ENCODE data around the gene NPC1L1. TPM values are rescaled to one million over a fixed set of nuclear protein-coding genes. Genes with fewer than 3 reads are reported as not detected.

NPC1L1 gene
- total and polyA plus RNA-seq, 2 of the 13 experiments (the other 11 are each of a cell fraction or from before 2014, with no cell fraction given) = 4.8 to 14.5 TPM

DNA sequence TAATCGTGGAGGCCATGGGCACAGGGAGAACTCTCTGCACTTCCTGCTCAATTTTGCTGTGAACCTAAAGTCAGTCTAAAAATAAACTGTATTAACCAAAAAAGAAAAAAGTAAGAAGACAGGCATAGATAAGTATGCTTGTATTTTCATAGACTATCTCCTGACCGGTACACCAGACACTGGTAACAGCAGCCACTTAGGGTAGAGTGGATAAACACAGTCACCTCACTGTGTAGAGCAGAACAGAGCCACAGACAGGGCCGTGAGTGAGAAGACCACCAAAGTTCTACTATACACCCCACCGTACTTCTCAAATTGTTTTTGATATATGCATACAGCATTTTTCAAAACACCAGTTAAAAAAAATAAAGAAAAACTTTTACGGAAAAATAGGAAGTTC is 75.6 kb downstream of the NPC1L1 start:
- no peaks in the 10 kb centered on the region for H4K20me1 ChIP-seq (ENCODE audit: insufficient read depth, low read length)
- no peak overlapping the region for H2AFZ ChIP-seq (ENCODE audit: low read length)
- no peaks in the 10 kb centered on the region for H3K27me3 ChIP-seq (ENCODE audit: control insufficient read depth in 1 of 2, insufficient read depth in 2 of 2, low read length in 2 of 2)
- no peak overlapping the region for H3K27ac ChIP-seq (ENCODE audit: extremely low read length, insufficient read depth, low read length)
- ChIA-PET POLR2A (no interaction called here), CTCF (ENCODE audit: low intra/inter-chr PET ratio, low total read pairs) (no interaction called here)
- 96% methylated on average over 5 of the region's 5 CpGs for WGBS (ENCODE audit: low lambda C conversion rate)
- H3K4me2 ChIP-seq (ENCODE audit: low read depth, low read length) = no peak overlapping the region
- no peak for ATAC-seq
- no peaks in the 10 kb centered on the region for H3K9me3 ChIP-seq (ENCODE audit: low read length)
- FAIRE-seq = no peak
- intact Hi-C loops (cut with micrococcal nuclease; ENCODE audit: unreplicated experiment) (no loop called here), in situ Hi-C loops (cut with HindIII; ENCODE audit: extremely low pct_ligation_motif_present, low pct_unique_long_range_greater_than_20kb) (no loop called here)
- H3K79me2 ChIP-seq (ENCODE audit: insufficient read depth, low read length) = peaks cover 45% of the 10 kb centered on the region
- DNase-seq (ENCODE audit: low spot score) = no peak
- peaks cover 21 to 56% of the 10 kb centered on the region in 2 experiments for H3K36me3 ChIP-seq (replicated peaks in 1 of 2; ENCODE audit: control insufficient read depth in 1 of 2, insufficient read depth in 2 of 2, low read length in 2 of 2)
- no TSS peak for BruUV-seq (replicated peaks)
- H3K4me3 ChIP-seq (replicated peaks in 1 of 3; ENCODE audit: insufficient read depth in 1 of 3, low read depth in 2 of 3, low read length in 3 of 3) = no peak overlapping the region
- no peak overlapping the region for H3K9ac ChIP-seq (ENCODE audit: insufficient read depth, low read depth, low read length)
- peaks cover 34% of the 10 kb centered on the region for H3K4me1 ChIP-seq (ENCODE audit: insufficient read depth, low read length)
- TF ChIP-seq SKI (IDR thresholded peaks at IDR 0.05; ENCODE audit: partially characterized antibody) (no peak), ZBTB8A (CRISPR knock-in tag; IDR thresholded peaks at IDR 0.05; ENCODE audit: borderline replicate concordance, low read depth) (no peak), NONO (IDR thresholded peaks at IDR 0.05) (no peak), NONO (CRISPR knock-in tag; conservative IDR thresholded peaks at IDR 0.05) (no peak), MTF2 (CRISPR knock-in tag; IDR thresholded peaks at IDR 0.05; ENCODE audit: borderline replicate concordance) (no peak), EP300 (IDR thresholded peaks at IDR 0.05; ENCODE audit: low read depth in 2 of 2, low read length in 2 of 2) (no peak), EP300 (CRISPR knock-in tag; IDR thresholded peaks at IDR 0.05; ENCODE audit: borderline replicate concordance) (no peak), SIN3A (IDR thresholded peaks at IDR 0.05; ENCODE audit: borderline replicate concordance, low read depth, low read length) (no peak), EHMT2 (IDR thresholded peaks at IDR 0.05; ENCODE audit: borderline replicate concordance, low read depth, low read length) (no peak), STAT5B (CRISPR knock-in tag; IDR thresholded peaks at IDR 0.05) (no peak), FOXK2 (IDR thresholded peaks at IDR 0.05) (no peak), RXRA (CRISPR knock-in tag; IDR thresholded peaks at IDR 0.05) (no peak), GPN1 (CRISPR knock-in tag; IDR thresholded peaks at IDR 0.05; ENCODE audit: borderline replicate concordance) (no peak)
- TF ChIP-seq, protein P1, sequence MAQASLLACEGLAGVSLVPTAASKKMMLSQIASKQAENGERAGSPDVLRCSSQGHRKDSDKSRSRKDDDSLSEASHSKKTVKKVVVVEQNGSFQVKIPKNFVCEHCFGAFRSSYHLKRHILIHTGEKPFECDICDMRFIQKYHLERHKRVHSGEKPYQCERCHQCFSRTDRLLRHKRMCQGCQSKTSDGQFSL (CRISPR knock-in tag; IDR thresholded peaks at IDR 0.05) = no peak
- TF ChIP-seq, protein P2, sequence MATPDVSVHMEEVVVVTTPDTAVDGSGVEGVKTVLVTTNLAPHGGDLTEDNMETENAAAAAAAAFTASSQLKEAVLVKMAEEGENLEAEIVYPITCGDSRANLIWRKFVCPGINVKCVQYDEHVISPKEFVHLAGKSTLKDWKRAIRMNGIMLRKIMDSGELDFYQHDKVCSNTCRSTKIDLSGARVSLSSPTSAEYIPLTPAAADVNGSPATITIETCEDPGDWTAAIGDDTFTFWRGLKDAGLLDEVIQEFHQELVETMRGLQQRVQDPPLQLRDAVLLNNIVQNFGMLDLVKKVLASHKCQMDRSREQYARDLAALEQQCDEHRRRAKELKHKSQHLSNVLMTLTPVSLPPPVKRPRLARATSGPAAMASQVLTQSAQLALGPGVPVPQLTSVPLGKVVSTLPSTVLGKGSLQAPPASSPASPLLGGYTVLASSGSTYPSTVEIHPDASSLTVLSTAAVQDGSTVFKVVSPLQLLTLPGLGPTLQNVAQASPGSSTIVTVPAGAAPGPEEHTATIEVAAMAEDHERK (CRISPR knock-in tag; IDR thresholded peaks at IDR 0.05; ENCODE audit: low read depth) = no peak
- TF ChIP-seq, protein P3, sequence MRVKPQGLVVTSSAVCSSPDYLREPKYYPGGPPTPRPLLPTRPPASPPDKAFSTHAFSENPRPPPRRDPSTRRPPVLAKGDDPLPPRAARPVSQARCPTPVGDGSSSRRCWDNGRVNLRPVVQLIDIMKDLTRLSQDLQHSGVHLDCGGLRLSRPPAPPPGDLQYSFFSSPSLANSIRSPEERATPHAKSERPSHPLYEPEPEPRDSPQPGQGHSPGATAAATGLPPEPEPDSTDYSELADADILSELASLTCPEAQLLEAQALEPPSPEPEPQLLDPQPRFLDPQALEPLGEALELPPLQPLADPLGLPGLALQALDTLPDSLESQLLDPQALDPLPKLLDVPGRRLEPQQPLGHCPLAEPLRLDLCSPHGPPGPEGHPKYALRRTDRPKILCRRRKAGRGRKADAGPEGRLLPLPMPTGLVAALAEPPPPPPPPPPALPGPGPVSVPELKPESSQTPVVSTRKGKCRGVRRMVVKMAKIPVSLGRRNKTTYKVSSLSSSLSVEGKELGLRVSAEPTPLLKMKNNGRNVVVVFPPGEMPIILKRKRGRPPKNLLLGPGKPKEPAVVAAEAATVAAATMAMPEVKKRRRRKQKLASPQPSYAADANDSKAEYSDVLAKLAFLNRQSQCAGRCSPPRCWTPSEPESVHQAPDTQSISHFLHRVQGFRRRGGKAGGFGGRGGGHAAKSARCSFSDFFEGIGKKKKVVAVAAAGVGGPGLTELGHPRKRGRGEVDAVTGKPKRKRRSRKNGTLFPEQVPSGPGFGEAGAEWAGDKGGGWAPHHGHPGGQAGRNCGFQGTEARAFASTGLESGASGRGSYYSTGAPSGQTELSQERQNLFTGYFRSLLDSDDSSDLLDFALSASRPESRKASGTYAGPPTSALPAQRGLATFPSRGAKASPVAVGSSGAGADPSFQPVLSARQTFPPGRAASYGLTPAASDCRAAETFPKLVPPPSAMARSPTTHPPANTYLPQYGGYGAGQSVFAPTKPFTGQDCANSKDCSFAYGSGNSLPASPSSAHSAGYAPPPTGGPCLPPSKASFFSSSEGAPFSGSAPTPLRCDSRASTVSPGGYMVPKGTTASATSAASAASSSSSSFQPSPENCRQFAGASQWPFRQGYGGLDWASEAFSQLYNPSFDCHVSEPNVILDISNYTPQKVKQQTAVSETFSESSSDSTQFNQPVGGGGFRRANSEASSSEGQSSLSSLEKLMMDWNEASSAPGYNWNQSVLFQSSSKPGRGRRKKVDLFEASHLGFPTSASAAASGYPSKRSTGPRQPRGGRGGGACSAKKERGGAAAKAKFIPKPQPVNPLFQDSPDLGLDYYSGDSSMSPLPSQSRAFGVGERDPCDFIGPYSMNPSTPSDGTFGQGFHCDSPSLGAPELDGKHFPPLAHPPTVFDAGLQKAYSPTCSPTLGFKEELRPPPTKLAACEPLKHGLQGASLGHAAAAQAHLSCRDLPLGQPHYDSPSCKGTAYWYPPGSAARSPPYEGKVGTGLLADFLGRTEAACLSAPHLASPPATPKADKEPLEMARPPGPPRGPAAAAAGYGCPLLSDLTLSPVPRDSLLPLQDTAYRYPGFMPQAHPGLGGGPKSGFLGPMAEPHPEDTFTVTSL (CRISPR knock-in tag; IDR thresholded peaks at IDR 0.05; ENCODE audit: borderline replicate concordance) = no peak
- TF ChIP-seq, protein P4, sequence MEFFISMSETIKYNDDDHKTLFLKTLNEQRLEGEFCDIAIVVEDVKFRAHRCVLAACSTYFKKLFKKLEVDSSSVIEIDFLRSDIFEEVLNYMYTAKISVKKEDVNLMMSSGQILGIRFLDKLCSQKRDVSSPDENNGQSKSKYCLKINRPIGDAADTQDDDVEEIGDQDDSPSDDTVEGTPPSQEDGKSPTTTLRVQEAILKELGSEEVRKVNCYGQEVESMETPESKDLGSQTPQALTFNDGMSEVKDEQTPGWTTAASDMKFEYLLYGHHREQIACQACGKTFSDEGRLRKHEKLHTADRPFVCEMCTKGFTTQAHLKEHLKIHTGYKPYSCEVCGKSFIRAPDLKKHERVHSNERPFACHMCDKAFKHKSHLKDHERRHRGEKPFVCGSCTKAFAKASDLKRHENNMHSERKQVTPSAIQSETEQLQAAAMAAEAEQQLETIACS (CRISPR knock-in tag; IDR thresholded peaks at IDR 0.05) = no peak

Measured in HepG2 (cell line).